HG03439 (cell line): ENCODE measurements around the gene ARAP2.

Experiments used
- ATAC-seq: cut with Tn5 transposase; IDR thresholded peaks from one replicate; pipeline ENCODE4 v1.9.1; 2021; ENCODE audit warnings: mild to moderate bottlenecking, moderate library complexity; ENCODE audit not compliant: unreplicated experiment

The ARAP2 gene

DNA sequence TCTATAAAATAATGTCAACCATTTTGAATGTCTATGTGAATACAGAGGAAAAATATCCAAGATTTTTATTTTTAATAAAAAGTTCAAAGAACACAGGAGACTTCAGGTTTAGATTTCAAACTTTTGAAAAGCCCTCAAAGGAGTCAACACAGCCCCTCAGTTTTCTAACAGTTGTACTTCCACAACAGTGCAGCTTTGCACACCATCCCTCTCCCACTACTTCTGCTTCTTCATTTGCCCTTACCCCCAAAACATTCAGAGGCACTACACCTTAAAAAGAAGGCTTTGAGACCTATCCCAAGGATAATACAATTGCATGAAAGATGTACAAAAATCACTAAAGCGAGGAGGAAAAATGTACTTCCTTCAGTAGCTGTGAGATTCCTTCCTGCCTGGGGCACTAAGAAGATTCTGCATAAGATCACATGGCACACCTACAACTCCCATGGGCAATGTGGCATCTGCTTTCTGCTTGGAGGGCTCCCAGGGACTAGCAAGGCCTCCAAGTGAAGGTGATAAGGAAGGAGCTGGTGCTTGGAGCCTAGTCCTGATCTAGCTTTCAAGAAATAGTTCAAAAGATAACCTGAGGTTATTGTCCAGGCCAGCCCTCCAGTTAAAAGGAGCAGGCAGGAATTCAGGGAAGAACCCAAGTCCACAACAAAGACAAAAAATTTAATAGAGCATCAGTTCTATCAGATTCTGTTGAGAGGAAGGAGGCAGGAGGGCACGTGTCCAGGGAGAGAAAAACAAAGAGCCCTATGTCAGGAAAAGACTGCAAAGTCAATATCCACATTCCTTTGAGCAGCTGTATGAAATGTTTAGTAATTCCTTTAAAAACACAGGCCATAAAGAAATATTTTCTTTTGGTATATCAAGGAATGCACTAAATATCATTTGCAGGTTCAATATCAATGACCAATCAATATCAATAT is 19.1 kb downstream of the ARAP2 start:
- ATAC-seq = no peak

GRCh38 chr4:36222702-36223101 is 21.6 kb downstream of the ARAP2 start:
- ATAC-seq = no peak

- no peak for ATAC-seq
Measured at GRCh38 chr4:36220776-36221175, 23.5 kb downstream of the ARAP2 start.

- ATAC-seq = no peak
Measured at GRCh38 chr4:36218121-36218520, 26.2 kb downstream of the ARAP2 start.

- ATAC-seq = no peak
Measured at GRCh38 chr4:36215627-36216026, 28.7 kb downstream of the ARAP2 start.

- ATAC-seq = no peak
Measured at GRCh38 chr4:36214735-36215485, 29.4 kb downstream of the ARAP2 start.

GRCh38 chr4:36213977-36214376 is 30.3 kb downstream of the ARAP2 start:
- no peak for ATAC-seq

DNA sequence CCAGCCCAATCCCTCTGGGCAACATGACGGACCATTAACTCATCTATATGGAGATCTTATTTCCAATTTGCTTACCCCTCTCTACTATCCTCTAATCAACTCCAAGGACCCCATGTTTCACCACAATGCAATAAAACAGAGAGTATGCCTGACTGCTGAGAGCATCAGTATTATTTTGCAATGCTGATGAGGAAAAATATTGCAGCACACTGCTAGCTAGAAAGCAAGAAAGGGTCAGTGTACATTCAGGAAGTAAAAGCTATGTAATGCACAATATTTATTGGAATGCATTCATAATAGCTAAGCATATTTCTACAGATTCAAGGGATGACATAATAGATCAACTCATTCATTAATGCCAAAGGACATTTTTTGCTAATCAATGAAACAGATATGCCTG is 33.2 kb downstream of the ARAP2 start:
- ATAC-seq = no peak

DNA sequence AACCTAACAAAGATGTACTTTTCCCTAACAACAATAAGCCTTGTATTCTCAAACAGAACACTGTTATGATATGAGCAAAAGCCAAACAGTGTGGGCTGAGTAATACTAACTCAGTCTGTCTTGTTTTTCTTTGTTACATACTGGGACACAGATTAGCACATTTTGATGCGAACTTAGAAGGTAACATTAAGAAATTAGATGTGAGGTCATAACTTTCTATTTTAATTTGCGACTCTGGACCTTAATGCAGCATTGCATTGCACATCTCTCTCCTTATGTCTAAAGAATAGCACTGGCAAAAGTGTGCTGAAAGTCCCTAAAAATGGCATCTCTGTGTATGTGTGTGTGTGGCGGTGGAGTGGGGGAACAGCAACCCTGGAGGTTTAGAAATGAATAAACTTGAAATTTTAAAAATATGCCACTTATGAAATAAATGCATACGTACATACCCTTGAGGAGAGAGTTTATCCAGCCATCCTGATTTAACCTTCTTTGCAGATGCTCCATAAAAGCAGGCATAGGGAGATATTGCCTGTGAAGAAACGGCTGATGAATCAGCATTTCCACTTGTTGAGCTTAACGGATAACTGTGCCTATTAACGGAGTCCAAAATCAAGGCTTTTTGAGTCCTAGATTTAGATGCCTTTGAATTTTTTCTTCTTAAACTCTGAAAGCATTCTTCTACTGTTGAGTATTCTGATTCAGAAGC is 34.2 kb downstream of the ARAP2 start:
- ATAC-seq = peak; percentile 57

DNA sequence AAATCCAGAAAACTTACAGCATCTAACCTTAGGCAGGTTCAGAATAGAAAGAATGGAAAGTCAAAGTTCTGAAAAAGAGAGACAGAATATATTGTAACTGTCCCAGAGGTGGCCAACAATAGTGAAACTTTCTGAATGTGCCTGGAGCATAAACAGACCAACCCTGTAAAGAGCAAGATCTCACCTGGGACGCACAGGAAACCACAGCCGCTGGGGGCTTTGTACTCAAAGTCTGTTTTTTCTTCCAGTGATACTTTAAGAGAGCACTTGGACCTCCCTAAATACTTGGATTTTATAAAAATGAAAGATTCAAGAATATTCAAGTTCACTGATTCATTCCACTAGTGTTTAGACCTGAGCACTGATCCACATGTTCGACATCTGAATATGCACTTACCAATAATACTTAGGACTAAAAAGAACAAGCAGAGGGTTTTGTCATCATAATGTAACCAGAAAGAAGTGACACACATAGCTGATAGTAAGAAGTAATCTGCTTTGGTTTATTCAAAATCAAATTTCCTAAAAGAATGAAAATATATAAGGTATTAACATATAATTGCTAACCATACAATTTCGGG is 35.3 kb downstream of the ARAP2 start:
- peak; percentile 70 for ATAC-seq

GRCh38 chr4:36207831-36208520 is 36.3 kb downstream of the ARAP2 start:
- no peak for ATAC-seq

- ATAC-seq = no peak
Measured at GRCh38 chr4:36207367-36207766, 36.9 kb downstream of the ARAP2 start.

- ATAC-seq = no peak
Measured at GRCh38 chr4:36206603-36207311, 37.6 kb downstream of the ARAP2 start.

DNA sequence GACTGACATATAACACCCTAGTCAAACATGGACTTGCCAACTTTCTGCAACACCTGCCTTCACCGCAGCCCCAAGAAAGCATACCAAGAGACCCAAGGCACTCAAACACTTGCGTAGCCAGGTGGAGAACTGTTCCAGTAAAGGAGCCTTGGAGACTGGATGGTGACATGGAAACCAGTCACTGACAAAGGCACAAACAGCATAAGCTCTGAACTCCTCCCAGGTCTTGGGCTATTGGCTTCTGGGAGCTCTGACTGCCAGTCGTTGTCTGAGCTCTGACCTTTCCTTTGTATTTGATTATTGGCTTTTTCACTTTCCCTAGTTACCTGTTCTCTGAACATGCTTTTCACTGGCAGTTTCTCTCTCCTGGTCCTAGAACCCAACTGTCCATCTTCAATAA is 38.3 kb downstream of the ARAP2 start:
- no peak for ATAC-seq

DNA sequence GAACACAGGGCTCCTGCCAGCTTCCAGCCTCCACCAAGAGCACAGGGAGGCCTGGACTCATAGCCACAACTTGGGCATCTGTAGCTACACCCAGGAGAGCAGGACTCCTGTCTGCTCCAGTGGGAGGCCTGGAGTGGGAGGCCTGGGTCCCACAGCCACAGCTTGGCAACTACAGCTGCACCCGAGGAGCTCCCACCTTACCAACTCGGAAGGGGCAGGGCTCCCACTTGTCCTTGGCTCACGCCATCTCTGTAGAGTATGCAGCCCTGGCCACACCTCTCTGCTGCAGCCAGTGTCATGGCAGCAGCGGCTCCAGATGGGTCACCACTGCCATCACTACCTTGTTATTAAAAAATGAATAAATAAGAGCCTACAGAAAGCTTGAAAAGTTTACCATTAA is 45.5 kb downstream of the ARAP2 start:
- ATAC-seq = no peak

GRCh38 chr4:36198068-36198808 is 46.1 kb downstream of the ARAP2 start:
- no peak for ATAC-seq

DNA sequence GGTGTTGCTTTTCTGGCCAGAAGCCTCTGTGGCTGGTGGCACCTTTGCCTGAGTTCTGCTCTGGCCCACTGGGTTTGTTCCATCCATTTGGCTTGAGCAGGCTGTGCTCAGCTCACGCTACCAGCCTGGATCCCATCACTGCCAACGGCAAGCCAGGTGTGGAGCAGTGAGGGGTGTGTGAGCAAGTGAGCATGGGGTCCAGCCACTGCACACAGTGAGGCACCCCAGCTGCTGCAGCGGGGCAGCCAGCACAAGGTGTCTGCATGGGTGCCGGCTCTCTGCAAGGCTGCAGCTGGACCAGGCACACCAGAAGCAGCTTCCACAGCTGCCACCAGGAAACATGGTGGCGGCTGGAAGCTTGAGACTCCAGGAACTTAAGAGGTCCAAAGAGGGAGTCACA is 46.8 kb downstream of the ARAP2 start:
- no peak for ATAC-seq

DNA sequence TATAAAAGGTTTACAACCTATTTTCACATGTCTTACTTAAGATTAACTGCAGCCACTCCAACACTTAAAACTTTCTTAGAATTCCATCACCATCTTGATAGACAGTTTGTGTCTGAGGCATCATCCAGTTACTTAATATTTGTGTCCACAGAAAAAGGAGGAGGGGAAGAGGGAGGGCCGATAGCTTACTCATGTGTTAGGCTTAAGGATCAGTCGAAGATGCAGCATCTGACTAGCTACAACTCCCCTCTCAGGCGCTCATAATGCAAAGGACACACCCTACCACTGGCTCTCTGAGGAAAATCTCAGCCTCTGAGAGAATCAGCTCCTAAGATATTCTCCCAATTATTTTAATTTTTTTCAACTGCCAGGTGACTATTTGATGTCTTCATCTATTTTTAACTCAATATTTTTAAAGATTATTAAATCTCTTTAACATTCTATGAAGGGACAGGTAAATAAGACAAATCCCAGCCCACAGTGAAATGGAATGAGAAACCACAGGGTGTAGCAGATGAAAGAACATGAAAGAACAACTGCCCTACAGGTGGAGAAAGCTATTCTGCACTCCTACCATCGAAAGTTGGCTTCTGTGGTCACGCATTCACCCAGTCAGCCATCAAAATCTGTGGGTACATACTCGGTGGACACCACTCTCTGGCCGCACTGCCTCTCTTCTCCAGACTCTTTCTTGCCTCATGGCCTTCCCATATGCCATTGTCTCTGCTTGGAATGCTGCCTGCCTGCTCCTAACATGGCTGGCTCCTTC is 48.0 kb downstream of the ARAP2 start:
- no peak for ATAC-seq
